GM10248 (cell line): ENCODE data around the gene PAPOLG.

ENCODE experiments used
- CTCF ChIA-PET: fragments of 300-600 bp; sonication (Branson Sonifier 250); formaldehyde crosslinking; extraction: SDS; loops from one replicate; lab custom pipeline; 2021; ENCODE audit warnings: antibody characterized with exemption; lab: Yijun Ruan, JAX
- POLR2A ChIA-PET: fragments of 350-650 bp; sonication (Branson Sonifier 250); formaldehyde crosslinking; extraction: SDS; loops from one replicate; lab custom pipeline; 2020; ENCODE audit warnings: antibody characterized with exemption; lab: Yijun Ruan, JAX
- DNase-seq: peaks from one replicate; pipeline ENCODE4 v3.0.0; 2012; ENCODE audit errors: extremely low spot score
- TF ChIP-seq, protein P1 (sequence below): IDR thresholded peaks from 2 replicates; pipeline ENCODE4 v1.5.1; 2012; ENCODE audit warnings: mild to moderate bottlenecking, low read depth; ENCODE audit errors: extremely low read depth, missing control alignments, control extremely low read depth

PAPOLG gene

DNA sequence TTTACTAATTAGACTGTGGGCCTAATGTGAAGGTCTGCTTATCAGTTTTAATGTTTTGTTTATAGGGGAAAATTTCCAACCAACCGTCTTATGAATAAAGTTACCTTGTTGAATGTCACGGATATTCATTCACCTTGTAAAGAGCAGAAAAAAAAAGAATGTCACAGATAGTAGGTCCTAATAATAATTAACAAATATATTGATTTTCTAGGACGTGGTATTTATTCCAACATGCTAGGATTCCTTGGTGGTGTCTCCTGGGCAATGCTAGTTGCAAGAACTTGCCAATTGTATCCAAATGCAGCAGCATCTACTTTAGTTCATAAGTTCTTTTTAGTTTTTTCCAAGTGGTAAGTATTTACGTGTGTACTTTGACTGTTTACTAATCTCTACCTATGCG is 23.4 kb downstream of the PAPOLG start:
- POLR2A ChIA-PET, result no interaction called here
- no peak for DNase-seq
- TF ChIP-seq, protein P1, sequence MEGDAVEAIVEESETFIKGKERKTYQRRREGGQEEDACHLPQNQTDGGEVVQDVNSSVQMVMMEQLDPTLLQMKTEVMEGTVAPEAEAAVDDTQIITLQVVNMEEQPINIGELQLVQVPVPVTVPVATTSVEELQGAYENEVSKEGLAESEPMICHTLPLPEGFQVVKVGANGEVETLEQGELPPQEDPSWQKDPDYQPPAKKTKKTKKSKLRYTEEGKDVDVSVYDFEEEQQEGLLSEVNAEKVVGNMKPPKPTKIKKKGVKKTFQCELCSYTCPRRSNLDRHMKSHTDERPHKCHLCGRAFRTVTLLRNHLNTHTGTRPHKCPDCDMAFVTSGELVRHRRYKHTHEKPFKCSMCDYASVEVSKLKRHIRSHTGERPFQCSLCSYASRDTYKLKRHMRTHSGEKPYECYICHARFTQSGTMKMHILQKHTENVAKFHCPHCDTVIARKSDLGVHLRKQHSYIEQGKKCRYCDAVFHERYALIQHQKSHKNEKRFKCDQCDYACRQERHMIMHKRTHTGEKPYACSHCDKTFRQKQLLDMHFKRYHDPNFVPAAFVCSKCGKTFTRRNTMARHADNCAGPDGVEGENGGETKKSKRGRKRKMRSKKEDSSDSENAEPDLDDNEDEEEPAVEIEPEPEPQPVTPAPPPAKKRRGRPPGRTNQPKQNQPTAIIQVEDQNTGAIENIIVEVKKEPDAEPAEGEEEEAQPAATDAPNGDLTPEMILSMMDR, result no peak
- CTCF ChIA-PET, result no interaction called here

GRCh38 chr2:60780721-60781120 is 24.7 kb downstream of the PAPOLG start:
- TF ChIP-seq, protein P1, result no peak
- ChIA-PET CTCF (interaction anchor here (1.0 to 1.4 kb wide), 2 partner anchors 12 to 217 kb away, joined by 3 read pairs; no protein-coding TSS in a partner anchor), POLR2A (no interaction called here)
- DNase-seq, result no peak

- DNase-seq, result no peak
- CTCF ChIA-PET, result interaction anchor here (0.8 to 1.9 kb wide), 5 partner anchors 9 to 206 kb away, joined by 3 to 24 read pairs (median 4); no protein-coding TSS in a partner anchor
- POLR2A ChIA-PET, result interaction anchor here (0.7 kb wide), 1 partner anchor 273 kb away, joined by 4 read pairs; no protein-coding TSS in a partner anchor
- TF ChIP-seq, protein P1, result no peak
Measured at GRCh38 chr2:60793169-60793568, 37.1 kb downstream of the PAPOLG start.

- peak; percentile 45 for DNase-seq
- ChIA-PET POLR2A (no interaction called here), CTCF (interaction anchor here (0.6 to 1.9 kb wide), 5 partner anchors 10 to 205 kb away, joined by 3 to 24 read pairs (median 4); no protein-coding TSS in a partner anchor)
- TF ChIP-seq, protein P1, result peak; percentile 51
Measured at GRCh38 chr2:60794271-60794863, 38.3 kb downstream of the PAPOLG start.

DNA sequence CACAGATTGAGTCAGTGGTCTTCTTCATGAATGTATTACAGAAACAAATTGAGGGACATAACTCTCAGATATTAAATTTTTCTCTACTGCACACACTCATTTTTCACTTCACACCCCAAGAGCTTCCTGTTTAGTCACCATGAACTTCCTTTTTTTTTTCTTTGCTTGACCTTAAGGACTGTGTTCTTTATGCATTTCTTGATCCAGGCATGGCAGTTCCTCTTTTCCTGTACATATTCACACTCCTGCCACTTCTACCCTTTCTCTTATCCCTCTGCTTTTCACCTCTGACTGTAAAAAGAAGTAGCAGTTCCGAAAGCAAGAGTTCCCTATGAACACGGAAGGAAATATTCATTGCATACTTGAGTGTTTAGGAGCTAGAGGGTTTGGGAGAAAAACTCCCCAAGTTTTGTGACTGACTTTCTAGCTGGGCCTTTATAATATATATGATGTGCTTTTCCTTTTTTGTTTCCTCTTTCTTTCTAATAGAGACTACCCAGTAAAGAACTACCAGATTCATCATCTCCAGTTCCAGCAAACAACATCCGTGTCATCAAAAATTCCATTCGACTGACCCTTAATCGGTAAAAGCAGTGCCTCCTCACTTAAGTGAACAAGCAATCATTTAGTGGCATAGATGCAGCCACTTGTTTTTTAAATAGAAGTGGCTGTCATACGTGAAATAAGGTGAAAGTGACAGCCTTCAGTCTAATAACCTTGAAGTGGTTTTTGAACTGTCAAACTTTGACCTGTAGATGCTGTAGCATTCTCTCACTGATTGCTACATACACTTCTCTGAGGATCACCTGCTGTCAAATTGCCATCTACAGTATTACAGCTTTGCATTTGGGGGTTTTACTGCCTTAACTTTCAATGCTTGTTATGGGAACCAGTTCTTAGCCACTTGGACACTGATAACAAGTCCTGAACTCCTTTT is 40.8 kb downstream of the PAPOLG start:
- CTCF ChIA-PET, result interaction anchor here (1.0 to 2.1 kb wide), 3 partner anchors 9 to 206 kb away, joined by 4 to 9 read pairs (median 4); no protein-coding TSS in a partner anchor
- TF ChIP-seq, protein P1, result no peak
- peak; percentile 34 for DNase-seq

DNA sequence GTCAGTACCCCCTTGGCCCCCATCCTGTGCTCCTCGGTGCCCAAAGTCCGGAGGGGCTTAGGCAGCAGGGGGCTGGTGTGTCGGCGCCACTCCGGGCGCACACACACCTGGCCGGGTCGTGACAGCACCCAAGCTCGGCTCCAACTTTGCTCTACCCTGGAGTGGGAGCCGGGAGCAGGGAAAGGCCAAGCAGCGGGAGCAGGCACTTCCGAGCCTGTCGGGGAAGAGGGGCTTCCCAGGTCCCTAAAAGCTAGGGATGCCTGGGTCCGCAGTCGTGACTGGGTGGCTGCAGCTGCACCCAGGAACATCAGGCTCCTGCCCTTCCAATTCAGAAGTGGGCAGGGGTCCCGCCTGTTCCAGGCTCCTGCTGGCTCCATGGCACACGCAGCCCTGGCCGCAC is 48.4 kb downstream of the PAPOLG start:
- ChIA-PET POLR2A (no interaction called here), CTCF (interaction anchor here (1.0 to 6.0 kb wide), 6 partner anchors 8 to 194 kb away, joined by 3 to 51 read pairs (median 6); no protein-coding TSS in a partner anchor)
- no peak for DNase-seq
- TF ChIP-seq, protein P1, result no peak

More for the DNA sequence above, 40.8 kb downstream of the PAPOLG start:
- POLR2A ChIA-PET, result no interaction called here
